HepG2 (cell line): ENCODE measurements around the gene NKD1.

ENCODE experiments used
- RAD21 ChIP-seq: fragments of 450-650 bp; formaldehyde crosslinking; IDR thresholded peaks from 2 replicates; pipeline ENCODE4 v1.5.0; 2020; ENCODE audit warnings: mild to moderate bottlenecking
- ZNF777 ChIP-seq: sonication (generic); formaldehyde crosslinking; IDR thresholded peaks from 2 replicates; pipeline ENCODE4 v1.4.0; 2020; ENCODE audit warnings: missing genetic modification reagents
- TF ChIP-seq, protein P1 (sequence below): sonication (generic); formaldehyde crosslinking; IDR thresholded peaks from 2 replicates; pipeline ENCODE4 v1.5.0; 2020; ENCODE audit warnings: mild to moderate bottlenecking, missing genetic modification reagents, moderate library complexity

GRCh38 chr16:50528820-50529219 is 19.4 kb upstream of the NKD1 start:
- TF ChIP-seq ZNF777 (CRISPR knock-in tag) (no peak), RAD21 (CRISPR knock-in tag) (no peak)
- TF ChIP-seq, protein P1, sequence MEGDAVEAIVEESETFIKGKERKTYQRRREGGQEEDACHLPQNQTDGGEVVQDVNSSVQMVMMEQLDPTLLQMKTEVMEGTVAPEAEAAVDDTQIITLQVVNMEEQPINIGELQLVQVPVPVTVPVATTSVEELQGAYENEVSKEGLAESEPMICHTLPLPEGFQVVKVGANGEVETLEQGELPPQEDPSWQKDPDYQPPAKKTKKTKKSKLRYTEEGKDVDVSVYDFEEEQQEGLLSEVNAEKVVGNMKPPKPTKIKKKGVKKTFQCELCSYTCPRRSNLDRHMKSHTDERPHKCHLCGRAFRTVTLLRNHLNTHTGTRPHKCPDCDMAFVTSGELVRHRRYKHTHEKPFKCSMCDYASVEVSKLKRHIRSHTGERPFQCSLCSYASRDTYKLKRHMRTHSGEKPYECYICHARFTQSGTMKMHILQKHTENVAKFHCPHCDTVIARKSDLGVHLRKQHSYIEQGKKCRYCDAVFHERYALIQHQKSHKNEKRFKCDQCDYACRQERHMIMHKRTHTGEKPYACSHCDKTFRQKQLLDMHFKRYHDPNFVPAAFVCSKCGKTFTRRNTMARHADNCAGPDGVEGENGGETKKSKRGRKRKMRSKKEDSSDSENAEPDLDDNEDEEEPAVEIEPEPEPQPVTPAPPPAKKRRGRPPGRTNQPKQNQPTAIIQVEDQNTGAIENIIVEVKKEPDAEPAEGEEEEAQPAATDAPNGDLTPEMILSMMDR (CRISPR knock-in tag) = no peak
